HPDE6-E6E7 (cell line): ENCODE results near the gene CFAP69.

Experiments
- DNase-seq: peaks from one replicate; pipeline ENCODE4 v3.0.0; 2011; ENCODE audit warnings: missing footprints; ENCODE audit errors: extremely low spot score

CFAP69 gene, protein sequence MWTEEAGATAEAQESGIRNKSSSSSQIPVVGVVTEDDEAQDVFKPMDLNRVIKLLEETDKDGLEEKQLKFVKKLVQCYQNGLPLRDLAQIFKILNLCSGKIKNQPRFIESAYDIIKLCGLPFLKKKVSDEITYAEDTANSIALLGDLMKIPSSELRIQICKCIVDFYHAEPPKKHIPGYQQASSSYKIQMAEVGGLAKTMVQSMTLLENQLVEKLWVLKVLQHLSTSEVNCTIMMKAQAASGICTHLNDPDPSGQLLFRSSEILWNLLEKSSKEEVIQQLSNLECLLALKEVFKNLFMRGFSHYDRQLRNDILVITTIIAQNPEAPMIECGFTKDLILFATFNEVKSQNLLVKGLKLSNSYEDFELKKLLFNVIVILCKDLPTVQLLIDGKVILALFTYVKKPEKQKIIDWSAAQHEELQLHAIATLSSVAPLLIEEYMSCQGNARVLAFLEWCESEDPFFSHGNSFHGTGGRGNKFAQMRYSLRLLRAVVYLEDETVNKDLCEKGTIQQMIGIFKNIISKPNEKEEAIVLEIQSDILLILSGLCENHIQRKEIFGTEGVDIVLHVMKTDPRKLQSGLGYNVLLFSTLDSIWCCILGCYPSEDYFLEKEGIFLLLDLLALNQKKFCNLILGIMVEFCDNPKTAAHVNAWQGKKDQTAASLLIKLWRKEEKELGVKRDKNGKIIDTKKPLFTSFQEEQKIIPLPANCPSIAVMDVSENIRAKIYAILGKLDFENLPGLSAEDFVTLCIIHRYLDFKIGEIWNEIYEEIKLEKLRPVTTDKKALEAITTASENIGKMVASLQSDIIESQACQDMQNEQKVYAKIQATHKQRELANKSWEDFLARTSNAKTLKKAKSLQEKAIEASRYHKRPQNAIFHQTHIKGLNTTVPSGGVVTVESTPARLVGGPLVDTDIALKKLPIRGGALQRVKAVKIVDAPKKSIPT

DNA sequence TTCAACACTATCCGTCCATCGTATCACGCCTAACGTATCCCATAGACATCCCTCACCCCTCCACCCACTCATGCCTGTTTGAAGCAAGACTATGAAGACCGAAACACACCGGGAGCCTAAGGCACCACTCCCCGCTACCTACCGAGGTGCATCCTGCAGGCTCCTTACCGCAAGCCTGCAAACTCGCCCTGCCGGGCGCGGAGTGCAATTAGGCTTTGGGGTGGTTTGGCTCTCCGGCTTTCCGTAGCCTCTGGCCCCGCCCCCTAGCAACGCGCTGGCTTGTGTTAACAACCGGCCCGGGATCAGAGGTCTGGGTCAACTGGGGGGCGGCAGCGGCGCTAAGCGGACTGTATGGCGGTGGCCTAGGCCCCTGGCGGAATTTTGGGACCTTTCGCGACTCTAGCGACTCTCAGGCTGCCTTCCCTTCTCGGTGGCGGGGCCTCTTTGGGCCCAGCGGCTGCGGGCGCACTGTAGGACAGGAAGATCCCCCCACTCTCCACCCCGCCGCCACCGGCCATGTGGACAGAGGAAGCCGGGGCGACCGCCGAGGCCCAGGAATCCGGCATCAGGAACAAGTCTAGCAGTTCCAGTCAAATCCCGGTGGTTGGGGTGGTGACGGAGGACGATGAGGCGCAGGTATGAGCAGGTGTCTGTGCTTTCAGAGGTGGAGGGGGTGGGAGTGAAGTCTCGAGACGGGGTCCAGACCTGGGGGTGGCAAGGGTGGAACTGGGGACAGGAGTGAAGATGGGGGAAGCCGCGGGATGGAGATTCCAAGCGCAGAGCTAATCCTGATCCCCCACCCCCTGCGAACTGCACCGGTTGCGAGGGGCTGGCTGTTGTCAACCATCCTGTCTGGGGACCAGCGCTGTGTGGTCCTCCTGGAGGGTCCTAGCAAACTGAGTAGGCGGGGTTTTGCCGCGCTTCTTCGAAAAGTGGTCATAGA, at the start of gene CFAP69:
TSS of gene CFAP69 (plus strand) at position 266 of the 943 bp plus-strand sequence. CDS start at position 517, 251 bp downstream.
- DNase-seq, result peak; percentile 78

DNA sequence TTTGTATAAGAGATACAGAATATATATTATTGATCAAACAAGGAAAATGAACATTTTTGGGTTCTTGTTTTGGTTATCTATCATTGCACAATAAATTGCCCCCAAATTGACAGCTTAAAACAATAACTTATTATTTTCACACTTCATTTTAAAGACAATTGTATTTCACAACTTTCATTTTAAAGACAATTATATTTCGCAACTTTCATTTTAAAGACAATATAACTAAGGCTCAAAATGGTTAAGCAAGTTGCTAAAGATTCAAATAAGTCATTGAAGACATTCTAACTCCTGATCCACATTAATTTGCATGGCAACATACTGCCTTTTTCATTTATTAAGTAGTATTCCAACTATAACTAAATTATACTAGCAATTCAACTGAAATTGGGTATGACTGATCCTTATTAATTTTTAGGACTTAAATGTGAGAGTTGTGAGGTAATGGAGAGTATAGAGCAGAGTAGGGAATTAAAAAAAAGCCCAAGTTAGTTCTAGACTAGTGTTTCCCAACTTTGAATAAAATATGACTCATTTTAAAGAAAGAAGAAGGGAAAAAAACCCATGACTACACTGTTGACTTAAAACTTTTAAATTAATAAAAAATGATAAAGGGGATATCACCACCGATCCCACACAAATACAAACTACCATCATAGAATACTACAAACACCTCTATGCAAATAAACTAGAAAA, 43.3 kb upstream of the CFAP69 start:
- DNase-seq, result no peak

DNA sequence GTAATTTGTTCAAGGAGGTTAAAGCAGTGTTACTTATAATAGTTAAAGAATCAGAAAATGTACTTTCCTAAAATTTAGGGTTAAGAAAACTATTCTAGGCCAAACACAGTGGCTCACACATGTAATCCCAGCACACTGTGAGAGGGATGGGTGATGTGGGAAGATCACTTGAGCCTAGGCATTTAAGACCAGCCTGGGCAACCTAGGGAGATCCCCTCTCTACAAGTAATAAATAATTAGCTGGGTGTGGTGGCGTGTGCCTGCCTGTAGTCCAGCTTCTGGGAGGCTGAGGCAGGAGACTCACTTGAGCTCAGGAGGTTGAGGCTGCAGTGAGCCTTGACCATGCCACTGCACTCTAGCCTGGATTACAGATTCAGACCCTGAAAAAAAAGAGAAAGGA, 37.0 kb upstream of the CFAP69 start:
- DNase-seq, result no peak

DNA sequence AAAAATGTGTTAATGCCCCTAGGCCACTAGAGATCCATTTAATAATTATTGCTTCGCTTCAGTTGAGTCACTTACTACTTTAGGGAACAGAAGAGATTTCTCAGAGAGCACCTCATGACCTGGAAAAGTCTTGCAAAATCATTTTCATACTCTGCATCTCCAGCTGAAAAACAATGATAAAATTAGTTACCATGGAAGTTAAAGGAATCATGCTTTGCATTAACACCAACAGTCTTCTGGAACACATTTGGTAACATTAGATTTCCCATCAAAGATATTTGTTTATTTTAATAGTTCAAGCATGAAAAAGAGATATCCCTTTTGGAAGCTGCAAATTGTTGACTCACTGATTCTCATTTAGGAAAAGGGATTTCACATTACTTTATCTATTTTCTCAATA, 35.2 kb upstream of the CFAP69 start:
- DNase-seq, result no peak

DNA sequence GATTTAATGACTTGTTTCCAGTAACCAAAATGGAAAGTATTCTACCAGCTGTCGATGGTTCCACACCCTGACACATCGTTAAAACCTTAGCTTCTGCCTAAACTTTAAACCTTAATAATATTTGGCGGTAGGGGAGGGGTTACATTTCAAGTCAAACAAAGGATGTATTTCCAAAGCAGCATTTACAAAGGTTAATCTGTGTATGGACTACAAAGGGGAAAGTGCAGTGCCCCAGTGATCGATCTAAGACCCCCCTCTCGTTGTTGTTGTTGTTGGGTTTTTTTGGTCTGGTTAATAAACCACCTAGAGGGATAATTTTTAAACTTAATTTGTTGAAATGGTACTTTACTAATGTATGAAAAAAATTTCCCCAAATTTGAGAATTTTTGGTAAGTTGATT, 34.5 kb upstream of the CFAP69 start:
- DNase-seq, result no peak

DNA sequence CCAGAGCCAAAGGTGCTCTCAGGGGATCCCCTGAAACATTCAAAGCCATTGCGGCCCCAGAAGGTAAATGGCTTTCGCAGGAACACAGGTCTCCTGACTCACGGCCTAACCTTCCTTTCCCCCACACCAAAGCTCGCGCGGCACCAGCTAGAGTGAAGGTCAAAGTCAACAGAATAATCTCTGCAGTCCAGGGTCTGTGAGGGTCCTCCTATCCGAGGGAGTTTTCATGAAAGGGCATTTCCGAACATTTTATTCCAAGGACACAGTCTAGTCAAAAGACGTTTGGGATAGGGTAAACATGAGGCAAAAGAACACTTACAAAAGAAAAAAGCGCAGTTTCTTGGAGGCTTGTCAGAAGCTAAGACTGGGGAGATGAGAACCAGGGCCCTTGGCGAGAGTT, 34.0 kb upstream of the CFAP69 start:
- peak; percentile 4 for DNase-seq

DNA sequence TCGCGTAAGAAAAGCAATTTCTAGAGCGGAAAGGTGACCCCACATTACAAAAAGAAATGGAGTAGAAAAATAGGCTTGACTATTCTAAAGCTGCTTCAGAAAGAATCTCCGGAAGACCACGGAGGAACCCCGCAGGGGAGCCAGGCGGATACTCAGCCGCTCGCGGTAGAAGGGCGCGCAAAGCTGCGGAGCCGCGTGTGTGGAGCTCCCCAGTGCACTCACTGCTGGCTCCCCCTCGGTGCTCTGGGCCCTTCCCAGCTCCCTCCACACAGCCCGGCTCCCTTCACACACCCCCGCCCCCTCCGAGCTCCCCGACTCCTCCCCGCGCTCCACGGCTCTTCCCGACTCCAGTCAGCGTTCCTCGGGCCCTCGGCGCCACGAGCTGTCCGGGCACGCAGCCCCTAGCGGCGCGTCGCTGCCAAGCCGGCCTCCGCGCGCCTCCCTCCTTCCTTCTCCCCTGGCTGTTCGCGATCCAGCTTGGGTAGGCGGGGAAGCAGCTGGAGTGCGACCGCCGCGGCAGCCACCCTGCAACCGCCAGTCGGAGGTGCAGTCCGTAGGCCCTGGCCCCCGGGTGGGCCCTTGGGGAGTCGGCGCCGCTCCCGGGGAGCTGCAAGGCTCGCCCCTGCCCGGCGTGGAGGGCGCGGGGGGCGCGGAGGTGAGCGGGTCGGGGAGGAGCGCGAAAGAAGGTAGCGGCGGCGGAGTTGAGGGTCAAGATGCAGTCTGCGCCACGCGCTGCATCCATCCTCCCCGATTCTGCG, 33.4 kb upstream of the CFAP69 start, which contains the start of gene STEAP2:
TSS of gene STEAP2 (plus strand) at position 350 of the 758 bp plus-strand sequence. CDS start 13,343 bp downstream, outside the sequence.
- DNase-seq, result peak; percentile 80

DNA sequence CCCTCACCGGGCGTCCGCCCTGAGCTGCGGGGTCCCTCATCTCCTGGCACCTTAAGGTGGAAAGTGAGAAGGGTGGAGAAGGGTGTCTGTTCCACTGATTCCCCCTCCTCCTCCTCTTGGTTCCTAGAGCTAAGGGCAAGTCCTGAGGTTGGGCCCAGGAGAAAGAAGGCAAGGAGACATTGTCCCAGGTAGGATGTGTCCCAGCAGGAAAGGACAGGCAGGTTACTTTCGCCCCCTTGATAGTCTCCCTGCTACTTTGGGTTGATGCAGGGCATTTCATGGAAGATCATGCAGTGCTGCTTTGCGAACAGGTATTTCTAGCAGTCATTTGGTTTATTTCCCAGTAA, 32.9 kb upstream of the CFAP69 start:
- peak; percentile 13 for DNase-seq

DNA sequence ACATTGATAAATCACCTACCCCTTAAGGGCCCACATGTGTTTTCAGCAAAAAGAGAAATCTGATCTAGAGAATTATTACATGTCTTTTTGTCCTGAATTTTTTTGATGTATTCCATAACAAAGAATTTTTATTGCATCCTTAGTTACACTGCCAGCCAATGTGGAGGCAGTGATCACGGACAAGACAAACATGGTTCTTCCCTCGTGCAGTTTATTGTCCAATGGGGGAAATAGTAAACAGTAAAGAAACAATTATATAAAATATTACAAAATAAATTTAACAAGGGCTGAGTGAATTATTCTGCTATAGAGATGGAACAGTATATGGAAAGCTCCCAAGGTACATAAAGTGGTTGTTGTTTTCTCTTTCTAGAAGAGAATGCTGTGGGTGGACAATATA, 31.5 kb upstream of the CFAP69 start:
- DNase-seq, result no peak

DNA sequence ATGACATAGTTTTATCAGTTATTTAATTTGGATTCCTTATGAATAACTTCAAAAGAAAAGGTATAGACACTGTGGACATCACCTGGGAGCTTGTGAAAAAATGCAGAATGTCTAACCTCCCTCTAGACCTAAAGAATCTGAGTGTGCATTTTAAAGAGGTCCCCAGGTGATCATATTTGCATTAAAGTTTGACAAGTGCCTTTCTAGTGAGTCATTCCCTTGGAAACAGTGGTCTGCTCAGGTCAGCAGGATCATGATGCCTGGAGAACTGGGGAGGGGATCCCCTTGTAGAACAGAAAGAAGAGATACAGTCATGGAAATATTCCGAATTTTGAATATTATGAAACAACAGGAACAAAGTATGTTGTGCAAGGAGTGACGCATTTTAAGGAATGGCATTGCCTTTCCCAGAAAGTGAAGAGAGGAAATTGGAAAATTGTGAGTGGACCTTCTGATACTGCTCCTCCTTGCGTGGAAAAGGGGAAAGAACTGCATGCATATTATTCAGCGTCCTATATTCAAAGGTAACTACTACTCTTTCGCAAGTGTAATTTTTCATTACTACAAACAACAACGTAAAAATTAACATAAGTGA, 28.8 kb upstream of the CFAP69 start:
- DNase-seq, result no peak

DNA sequence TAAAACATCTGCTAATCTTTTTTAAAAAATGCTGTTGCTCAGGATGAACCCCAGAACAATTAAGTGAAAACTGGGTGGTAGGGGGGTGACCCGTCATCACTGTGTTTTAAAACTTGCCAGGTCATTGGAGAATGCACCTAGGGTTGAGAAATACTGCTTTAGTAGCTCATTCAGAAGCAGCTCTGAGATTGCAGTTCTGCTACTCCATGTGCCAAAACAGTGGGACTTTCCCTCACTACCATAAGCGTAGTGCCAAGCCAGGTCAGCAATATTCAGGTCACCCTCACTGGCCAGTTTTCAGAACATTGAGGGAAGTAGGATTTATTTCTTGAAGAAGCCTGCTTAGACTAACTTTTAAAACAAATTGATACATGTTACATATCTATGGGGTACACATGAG, 28.2 kb upstream of the CFAP69 start:
- no peak for DNase-seq

DNA sequence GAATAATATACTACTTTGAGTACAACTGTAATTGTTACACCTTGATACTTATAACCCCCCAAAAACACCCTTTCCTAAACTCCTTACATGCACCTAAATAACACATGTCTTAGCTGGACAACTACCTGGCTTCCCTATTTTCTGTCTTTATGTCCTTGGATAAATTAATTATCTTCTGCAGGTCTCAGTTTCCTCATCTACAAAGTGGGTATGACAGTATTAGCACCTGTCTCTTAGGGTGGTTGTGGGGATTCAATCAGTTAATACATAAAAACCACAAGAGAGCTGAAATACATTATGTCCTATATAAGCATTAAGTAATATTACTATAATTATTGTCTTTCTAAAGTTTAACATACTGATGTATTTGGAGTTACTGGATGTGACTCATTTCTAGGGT, 22.6 kb upstream of the CFAP69 start:
- no peak for DNase-seq

DNA sequence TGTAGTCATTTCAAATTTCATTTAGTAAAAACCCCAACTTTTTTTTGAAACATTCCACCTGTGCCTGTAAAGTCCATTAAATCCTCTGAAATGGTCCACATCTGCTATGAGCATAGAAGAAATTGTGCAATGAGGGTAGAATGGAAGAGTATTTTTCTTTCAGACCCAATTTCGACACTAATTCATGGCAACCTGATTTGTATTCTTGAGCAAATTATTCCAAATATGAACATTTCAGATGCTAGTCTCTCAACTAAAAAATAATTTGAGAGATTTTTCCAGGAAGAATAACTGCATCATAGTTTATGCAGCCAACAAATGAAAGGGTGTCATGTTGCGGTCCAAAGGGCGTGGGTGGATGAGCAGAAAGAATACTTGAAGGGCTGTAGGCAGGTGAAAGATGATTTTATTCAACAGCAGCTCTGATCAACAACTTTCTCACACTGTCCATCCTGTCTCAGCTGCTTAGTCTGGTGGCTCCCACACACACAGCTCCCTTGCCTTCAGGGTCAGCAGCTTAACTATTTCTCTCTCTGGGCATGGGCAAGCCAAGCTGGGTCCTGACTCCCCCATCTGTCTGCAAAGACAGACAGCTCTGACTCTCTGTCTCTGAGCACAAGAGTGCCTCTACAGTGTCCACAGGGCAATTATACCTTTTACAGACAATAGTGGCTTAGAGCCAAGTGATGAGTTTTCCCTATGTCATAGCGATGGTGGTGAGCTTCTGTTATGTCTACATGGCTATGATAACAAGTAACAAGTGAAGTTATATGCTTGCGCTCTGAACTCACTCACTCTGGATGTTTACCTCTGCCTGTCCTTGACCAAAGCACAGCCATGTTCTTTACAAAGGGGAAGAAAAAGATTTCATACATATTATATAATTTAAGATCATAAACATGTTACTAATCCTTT, 21.9 kb upstream of the CFAP69 start:
- DNase-seq, result no peak

DNA sequence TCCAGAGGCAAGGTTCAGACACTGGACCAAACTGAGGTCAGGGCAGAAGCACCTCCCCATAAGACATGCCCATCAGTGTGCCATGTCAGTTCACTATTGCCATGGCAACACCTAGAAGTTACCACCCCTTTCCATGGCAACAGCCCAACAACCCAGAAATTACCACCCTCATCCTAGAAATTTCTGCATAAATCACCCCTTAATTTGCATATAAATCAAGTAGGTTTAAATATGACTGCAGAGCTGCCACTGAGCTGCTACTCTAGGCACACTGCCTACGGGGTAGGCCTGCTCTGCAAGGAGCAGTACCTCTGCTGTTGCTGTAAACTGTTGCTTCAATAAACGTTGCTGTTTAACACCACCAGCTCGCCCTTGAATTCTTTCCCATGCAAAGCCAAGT, 20.8 kb upstream of the CFAP69 start:
- no peak for DNase-seq

DNA sequence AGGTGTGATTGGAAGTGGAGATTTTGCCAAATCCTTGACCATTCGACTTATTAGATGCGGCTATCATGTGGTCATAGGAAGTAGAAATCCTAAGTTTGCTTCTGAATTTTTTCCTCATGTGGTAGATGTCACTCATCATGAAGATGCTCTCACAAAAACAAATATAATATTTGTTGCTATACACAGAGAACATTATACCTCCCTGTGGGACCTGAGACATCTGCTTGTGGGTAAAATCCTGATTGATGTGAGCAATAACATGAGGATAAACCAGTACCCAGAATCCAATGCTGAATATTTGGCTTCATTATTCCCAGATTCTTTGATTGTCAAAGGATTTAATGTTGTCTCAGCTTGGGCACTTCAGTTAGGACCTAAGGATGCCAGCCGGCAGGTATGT, 19.8 kb upstream of the CFAP69 start:
- no peak for DNase-seq

DNA sequence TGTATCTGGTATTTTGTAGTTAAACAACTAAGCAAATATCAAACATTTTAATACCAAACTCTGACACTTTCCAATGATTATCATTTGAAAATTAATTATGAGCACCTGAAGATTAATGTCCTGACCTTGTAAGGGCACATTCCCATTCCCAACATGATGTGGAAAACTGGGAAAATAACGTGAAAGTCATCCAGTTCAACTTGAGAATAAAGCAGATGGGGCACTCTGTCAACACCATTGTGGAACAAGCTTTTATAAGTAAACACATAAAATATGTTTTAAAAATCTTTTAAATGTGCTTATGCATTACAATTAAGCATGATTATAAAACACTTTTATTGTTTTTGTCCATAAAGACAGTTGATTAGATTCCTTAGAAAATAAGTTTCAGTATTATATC, 19.4 kb upstream of the CFAP69 start:
- DNase-seq, result no peak

DNA sequence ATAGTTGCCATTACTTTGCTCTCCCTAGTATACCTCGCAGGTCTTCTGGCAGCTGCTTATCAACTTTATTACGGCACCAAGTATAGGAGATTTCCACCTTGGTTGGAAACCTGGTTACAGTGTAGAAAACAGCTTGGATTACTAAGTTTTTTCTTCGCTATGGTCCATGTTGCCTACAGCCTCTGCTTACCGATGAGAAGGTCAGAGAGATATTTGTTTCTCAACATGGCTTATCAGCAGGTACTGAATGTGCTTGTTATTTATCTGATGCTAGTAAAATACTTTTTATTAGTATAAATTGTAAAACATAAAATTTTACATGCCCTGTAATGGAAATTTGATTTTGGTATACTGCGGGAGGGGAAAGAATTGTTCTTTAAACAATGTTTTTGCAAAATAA, 17.7 kb upstream of the CFAP69 start:
- DNase-seq, result no peak

DNA sequence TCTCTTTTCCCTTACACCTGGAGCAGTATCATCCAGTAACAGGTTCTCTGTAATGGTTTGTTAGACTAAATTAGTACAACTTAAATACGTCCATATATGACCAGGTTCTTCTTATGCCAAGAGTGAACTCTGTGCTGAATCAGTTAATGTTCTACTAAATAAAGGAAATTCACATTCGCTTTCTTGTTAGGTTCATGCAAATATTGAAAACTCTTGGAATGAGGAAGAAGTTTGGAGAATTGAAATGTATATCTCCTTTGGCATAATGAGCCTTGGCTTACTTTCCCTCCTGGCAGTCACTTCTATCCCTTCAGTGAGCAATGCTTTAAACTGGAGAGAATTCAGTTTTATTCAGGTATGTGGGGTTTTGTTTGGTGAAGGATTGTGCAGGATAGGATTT, 15.3 kb upstream of the CFAP69 start:
- no peak for DNase-seq

DNA sequence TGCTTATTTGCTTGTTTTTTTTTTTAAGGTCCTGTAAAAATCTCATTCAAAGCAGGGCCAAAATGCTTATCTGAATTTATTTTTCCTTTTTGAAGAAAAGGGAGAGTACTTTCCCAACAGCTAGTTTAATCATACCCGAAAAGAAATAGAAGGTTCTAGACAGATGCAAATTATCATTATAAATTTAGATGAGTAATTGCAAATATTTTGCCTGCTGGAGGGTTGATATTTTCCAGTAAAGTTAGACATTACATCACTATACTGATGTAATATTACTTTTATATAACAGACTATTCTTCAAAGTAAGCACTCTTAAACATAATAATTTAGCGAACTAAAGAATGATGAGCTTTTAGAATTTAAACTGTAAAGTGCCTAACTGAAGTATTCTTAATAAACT, 14.1 kb upstream of the CFAP69 start:
- no peak for DNase-seq
